Neural cell (in vitro differentiated cells): ENCODE results near the gene C4orf36.
"Not testable (repeated sequence)": the region's sequence is repeated elsewhere in the genome, so short reads cannot be mapped to it uniquely, and the experiment has no call there.

ENCODE experiments used
- CTCF ChIP-seq: fragments of 450-650 bp; IDR thresholded peaks from 2 replicates; pipeline ENCODE4 v1.5.1; 2014; ENCODE audit warnings: antibody characterized with exemption, mild to moderate bottlenecking, moderate library complexity; ENCODE audit not compliant: poor library complexity, severe bottlenecking
- EZH2 ChIP-seq: fragments of 200-600, 300-800 bp; shearing (Covaris generic), sonication (generic); IDR thresholded peaks from 2 replicates; pipeline ENCODE4 v1.6.1; 2014; ENCODE audit warnings: antibody characterized with exemption, low read length, borderline replicate concordance, mild to moderate bottlenecking; ENCODE audit not compliant: insufficient read depth, poor library complexity, severe bottlenecking
- POLR2AphosphoS5 ChIP-seq: IDR thresholded peaks from 2 replicates; pipeline ENCODE4 v1.6.1; 2012

- TF ChIP-seq CTCF, POLR2AphosphoS5, EZH2: not testable (repeated sequence)
Observed at GRCh38 chr4:86875436-86875835, 16.8 kb downstream of the C4orf36 start.
